DMS79 treated with DMSO at 0.1 percent for 48 hours (cell line): ENCODE measurements around the gene MYORG.
"Not testable (repeated sequence)": the region's sequence is repeated elsewhere in the genome, so short reads cannot be mapped to it uniquely, and the experiment has no call there.

Experiments
- DNase-seq: peaks from one replicate; lab custom pipeline; 2025; lab: John Stamatoyannopoulos, UW

MYORG gene

GRCh38 chr9:34368796-34369195, 7.9 kb downstream of the MYORG start:
- not testable (repeated sequence) for DNase-seq

GRCh38 chr9:34367751-34368410, 8.8 kb downstream of the MYORG start:
- not testable (repeated sequence) for DNase-seq

DNA sequence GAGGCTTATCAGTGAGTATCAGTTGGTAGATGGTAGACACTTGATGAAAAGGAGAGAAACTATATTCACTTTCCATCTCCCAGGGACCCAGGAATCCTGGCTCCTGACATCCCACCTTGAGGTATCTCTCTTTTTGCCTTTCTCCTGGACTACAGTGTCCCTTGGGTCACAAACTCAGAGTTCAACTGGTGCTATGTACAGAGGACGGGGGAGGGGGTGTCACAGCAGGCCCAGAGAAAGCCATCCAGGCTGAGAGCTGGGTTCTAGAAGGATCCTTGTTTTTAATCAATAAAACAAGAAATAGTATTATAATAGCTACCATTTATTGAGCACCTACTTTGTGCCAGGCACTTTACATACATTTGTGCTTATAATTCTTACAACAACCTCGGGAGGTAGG, 10.3 kb downstream of the MYORG start:
- DNase-seq, result no peak

DNA sequence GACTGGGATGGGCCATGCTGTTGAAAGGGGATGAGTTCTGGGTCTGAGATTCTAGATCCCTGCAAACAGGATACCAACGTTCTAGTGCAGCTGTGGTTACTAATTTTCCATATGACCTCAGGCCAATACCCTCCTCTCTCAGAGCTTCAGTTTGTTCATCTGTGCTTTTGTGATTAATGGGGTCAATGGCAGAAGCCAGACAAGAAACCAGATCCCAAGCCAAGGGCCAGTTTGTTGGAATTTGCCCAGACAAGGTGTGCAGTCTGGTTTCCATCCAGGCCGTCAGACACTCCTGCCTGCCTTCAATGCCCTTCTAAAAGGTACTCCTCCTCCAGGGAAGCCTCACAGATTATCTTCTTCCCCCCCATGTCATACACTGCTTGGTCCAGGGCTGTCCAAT, 11.4 kb downstream of the MYORG start:
- no peak for DNase-seq

DNA sequence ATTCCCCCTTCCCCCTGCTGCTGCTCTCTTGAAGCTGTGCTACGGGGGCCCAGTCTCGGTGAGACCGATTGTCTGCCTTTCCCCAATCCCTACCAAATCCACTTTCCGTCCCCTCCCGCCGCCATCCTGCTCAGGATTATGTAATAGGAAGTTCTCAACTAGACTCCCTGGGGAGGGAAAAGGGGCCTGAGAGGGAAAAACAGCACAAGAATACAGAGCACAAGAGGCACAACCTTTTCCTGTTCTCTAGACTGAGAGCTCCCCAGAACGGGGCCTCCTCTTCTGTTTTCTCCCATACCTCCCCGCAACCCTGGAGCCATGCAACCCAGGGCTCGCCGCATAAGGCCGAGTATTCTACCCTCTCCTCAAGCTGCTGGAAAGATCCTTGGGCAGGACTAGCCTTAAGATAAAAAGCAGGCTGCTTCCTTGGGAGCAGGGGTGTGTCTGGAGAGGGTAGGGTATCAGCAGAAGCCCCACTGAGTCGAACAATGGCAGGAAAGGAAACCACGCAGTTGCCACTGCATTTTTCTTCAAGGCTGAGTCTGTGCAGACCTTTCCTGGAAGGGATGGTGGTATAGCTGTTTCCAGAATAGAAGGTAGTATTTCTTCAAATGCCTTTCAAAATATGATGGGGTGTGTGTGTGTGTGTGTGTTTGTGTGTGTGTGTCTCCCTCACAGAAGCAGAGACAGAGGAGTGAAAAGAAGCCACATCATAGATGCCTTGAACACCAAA, 12.9 kb downstream of the MYORG start:
- no peak for DNase-seq

DNA sequence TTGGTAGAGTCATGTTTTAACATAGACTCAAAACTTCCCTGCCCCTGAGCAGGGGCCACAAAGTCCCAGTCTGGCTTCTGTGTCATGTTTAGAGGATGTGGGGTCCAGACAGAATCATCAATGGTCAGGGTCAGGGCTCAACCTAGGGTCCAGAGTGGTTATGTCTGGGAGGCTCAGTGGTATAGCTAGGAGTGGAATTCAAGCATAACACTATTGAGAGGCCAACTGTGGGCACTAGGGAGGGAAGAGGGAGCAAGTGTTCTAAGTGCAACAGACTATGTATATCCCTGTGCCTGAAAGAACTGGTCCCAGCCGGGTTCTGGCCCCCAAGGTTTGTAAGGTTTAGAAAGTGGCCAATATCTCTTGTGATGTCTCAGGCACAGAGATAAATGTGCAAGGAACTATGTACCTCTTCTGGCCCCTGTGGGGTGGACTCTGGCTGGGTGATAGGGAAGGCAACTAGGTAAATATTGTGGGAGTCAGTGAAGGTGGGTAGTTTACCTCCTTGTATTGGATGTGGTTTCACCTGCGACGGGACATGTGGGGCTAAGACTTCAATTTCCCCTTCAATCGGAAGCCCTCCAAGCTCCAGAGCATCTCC, 14.0 kb downstream of the MYORG start:
- DNase-seq, result no peak

DNA sequence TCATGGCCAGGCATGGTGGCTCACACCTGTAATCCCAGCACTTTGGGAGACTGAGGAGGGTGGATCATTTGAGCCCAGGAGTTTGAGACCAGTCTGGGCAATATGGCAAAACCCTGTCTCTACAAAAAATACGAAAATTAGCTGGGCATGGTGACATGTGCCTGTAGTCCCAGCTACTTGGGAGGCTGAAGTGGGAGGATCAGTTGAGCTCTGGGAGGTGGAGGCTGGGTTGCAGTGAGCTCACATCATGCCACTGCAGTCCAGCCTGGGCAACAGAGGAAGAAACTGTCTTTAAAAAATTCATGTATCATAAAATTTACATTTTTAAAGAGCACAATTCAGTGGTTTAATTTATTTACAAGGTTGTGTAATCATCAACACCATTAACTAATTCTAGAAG, 23.7 kb downstream of the MYORG start:
- DNase-seq, result not testable (repeated sequence)

GRCh38 chr9:34352122-34352652, 24.5 kb downstream of the MYORG start:
- not testable (repeated sequence) for DNase-seq

- no peak for DNase-seq
These were observed 27.4 kb downstream of the MYORG start for GRCh38 chr9:34349324-34349723.

GRCh38 chr9:34347800-34348158, 28.9 kb downstream of the MYORG start:
- DNase-seq, result no peak

DNA sequence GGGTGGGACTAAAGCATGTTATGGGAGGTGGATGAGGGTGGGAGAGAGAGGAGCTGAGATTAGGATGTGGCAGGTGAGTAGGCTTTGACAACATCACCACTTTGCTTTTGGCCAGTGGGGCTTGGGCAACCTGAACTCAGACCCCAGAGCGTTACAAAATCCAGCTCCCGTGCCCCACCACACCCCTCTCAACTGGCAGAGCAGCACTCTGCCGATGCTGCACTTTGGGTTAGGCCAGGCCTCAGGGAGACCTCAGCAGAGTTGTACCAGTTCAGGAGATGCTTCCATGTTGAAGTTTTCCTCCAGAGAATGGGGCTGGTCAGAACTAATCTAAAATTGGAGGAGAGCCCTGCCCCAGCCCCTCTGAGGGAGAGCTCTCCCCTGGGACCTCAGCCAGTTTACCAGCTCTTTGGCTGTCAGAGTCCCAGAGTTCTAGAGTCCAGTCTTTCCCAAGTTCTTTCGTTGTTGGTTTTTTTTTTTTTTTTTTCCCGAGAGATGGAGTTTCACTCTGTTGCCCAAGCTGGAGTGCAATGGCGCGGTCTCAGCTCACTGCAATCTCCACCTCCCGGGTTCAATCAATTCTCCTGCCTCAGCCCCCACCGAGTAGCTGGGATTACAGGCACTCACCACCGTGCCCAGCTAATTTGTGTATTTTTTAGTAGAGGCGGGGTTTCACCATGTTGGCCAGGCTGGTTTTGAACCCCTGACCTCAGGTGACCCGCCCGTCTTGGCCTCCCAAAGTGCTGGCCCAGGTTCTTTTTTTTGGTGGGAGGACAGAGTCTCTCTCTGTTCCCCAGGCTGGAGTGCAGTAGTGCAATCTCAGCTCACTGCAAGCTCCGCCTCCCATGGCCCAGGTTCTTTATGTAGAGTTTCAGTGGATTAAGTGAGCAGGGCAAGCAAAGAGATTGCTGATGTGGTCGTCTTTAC, 29.6 kb downstream of the MYORG start:
- DNase-seq, result no peak

DNA sequence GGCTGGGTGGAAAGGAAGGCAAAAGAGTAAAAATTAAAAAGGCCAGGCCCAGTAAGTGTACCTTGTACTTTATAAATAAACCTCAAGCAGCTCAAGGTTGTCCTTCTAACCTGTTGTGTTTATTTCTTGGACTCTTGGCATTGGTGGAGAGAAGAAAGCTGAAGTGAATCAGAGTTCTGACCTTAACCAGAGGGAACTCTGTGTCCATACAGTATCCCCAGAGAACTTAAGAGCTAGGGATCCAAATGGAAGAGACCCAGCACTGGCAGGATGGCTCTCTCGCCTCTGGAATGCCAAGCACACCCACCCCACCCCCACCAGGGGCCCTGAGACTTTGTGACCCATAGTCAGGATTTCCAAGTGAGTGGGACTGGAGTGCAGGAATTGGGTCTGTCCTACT, 33.1 kb downstream of the MYORG start:
- DNase-seq, result no peak

DNA sequence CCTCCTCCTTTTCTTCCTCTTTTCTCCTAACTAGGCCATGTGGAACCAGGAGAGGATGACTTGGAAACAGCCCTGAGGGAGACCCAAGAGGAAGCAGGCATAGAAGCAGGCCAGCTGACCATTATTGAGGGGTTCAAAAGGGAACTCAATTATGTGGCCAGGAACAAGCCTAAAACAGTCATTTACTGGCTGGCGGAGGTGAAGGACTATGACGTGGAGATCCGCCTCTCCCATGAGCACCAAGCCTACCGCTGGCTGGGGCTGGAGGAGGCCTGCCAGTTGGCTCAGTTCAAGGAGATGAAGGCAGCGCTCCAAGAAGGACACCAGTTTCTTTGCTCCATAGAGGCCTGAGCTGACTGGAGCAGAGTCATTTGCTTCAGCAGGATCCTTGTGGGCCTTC, 33.6 kb downstream of the MYORG start:
- no peak for DNase-seq

DNA sequence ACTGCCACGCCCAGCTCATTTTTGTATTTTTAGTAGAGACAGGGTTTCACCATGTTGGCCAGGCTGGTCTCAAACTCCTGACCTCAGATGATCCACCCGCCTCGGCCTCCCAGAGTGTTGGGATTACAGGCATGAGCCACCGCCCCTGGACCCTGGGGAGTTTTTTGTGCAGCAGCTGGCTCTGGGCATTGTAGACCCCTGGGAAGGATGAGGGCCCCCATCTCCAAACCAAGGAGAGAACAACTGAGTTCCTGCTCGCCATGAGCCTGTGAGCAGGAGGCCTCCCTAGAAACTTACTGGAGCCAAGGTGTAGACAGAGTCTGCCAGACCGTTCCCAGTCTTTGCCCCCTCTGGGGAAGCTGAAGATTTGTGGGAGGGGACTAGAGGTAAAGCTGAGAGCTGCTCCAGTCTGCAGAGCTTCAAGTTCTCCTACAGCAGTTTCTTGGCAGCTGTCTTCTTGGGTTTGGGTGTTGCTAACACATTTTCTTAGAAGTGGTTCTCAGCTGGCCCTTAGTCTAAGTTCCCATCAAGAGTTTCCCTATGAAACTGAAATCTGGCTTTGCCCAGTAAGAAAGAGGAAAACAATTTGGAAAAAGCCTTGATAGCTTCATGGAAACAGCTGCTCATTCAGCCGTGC, 34.9 kb downstream of the MYORG start:
- no peak for DNase-seq

DNA sequence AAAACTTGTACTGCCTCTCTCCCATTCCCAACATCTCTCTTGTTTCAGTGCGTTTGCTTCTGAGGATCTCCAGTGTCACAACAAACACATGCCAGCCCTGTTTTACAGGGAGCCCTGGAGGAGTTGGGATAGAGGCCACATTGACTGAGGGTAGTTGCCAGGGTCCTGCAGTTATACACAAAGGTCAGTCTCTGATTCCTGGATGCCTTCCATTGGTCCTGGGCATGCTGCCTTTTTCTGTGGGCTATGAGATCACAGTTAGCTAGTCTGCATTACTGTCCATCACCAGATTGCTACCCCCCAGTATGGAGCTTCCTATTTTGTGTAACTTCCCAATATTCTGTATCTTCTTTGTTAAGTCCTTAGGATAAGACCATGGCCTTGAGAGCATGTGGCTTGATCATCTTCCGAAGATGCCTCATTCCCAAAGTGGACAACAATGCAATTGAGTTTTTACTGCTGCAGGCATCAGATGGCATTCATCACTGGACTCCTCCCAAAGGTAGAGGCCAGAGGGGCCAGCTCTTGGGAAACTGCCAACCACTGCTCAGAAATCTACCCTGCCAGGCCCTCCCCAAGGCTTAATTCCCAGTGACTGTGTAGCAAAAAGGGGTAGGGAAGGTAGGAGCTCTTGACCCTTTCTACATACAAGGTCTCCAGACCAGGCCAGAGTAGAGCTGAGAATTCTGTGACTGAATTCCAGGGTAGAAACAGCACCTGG, 37.9 kb downstream of the MYORG start:
- no peak for DNase-seq

GRCh38 chr9:34338079-34338478, 38.6 kb downstream of the MYORG start:
- not testable (repeated sequence) for DNase-seq

DNA sequence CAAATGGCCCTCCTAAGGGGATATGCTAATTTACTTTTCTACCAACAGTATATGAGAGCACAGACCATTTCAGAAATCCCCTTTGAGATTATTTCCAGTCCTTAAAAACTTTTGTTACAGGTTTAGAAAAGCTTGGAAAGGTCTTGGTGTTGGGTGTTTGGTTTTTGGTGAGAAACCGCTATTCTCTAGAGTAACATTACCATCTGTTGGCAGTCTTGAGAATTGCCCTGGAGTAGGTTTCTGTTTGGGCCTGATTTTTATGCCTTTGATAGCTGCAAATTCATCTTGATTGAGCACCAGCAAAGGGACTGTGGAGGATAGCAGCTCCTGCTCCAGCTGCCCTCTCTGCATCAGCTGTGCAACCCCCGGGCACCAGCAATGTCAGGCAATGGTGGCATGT, 39.3 kb downstream of the MYORG start:
- no peak for DNase-seq

DNA sequence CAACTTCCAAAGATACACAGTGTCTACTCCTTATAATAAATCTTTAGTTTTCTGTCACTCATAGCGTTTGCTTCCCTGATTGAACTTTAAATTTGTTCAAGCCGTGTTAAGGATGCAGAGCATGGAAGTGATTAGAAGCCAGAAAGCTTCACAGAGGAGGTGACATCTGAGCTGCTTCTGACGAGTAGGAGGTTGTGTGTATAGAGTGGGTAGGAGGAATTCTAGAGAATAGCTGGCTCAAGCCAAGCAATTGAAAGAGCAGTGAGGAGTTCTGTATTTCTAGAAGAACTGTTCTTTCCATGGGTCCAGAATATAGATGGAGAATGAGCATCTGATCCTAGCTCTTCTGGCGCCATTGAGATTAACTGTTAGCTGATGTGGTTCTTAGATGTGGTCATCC, 41.3 kb downstream of the MYORG start:
- no peak for DNase-seq

DNA sequence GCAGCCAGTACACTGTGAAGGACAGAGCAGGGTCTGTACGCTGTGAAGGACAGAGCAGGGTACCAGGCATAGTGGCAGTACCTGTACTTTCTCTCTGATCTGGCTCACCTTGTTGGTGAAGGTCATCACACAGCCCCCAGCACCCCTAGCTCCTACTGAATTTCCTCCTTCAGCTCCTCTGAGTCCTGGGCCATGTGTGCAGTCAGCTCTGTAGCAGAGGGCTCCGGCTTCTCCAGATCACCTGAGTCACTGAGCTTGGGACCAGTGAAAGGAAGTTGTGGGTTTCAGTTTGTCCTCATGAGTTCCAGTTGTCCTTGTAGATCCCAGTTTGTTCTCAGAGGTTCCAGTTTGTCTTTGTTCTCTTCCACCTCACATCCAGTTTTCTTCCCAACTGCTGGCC, 41.8 kb downstream of the MYORG start:
- no peak for DNase-seq

- no peak for DNase-seq
These were observed 42.3 kb downstream of the MYORG start for GRCh38 chr9:34334337-34334824.

GRCh38 chr9:34333836-34334235, 42.9 kb downstream of the MYORG start:
- no peak for DNase-seq
